A673 (cell line): Measurements from ENCODE around the gene KIF23.

Experiments used
- CTCF ChIP-seq: fragments of 300-800, 200-600 bp; sonication (generic); conservative IDR thresholded peaks from 2 replicates; pipeline ENCODE4 v1.5.1; 2017; ENCODE audit warnings: low read depth, mild to moderate bottlenecking, antibody characterized with exemption, low read length, moderate library complexity, mixed read lengths
- EZH2 ChIP-seq: fragments of 200-600 bp; sonication (generic); IDR thresholded peaks from 2 replicates; pipeline ENCODE4 v1.6.1; 2017; ENCODE audit warnings: borderline replicate concordance, low read depth, mild to moderate bottlenecking, mixed read lengths, antibody characterized with exemption, low read length; ENCODE audit not compliant: poor library complexity, severe bottlenecking

GRCh38 chr15:69389426-69389825 is 24.7 kb upstream of the KIF23 start:
- TF ChIP-seq CTCF: no peak
- no peak for TF ChIP-seq EZH2
